ENCODE data around the gene KLHL18. TPM values are rescaled to one million over a fixed set of nuclear protein-coding genes. Genes with fewer than 3 reads are reported as not detected.

Gene KLHL18
- total and polyA plus RNA-seq, 2 experiments from 2014 or later = 14.8 to 20.0 TPM

- Histone ChIP-seq H3K9me3 (ENCODE audit: low read depth) (no peaks in the 10 kb centered on the region), H3K36me3 (no peaks in the 10 kb centered on the region), H3K4me3 (no peak overlapping the region), H3K4me1 (ENCODE audit: low read depth) (no peaks in the 10 kb centered on the region), H3K27ac (no peak overlapping the region), H3K27me3 (no peaks in the 10 kb centered on the region)
- TF ChIP-seq CTCF (IDR thresholded peaks at IDR 0.05; ENCODE audit: low read depth, low read length) = no peak
- DNase-seq (ENCODE audit: low read depth in 1 of 2, low spot score in 1 of 2) = no peak
Observed at GRCh38 chr3:47276558-47276957, 6.2 kb upstream of the KLHL18 start.

GRCh38 chr3:47280519-47280918 is 2.2 kb upstream of the KLHL18 start:
- Histone ChIP-seq H3K4me1 (ENCODE audit: low read depth) (peaks cover 6% of the 10 kb centered on the region), H3K9me3 (ENCODE audit: low read depth) (no peaks in the 10 kb centered on the region), H3K36me3 (no peaks in the 10 kb centered on the region), H3K27me3 (no peaks in the 10 kb centered on the region), H3K4me3 (no peak overlapping the region), H3K27ac (no peak overlapping the region)
- no peak for DNase-seq (ENCODE audit: low read depth in 1 of 2, low spot score in 1 of 2)
- TF ChIP-seq CTCF (IDR thresholded peaks at IDR 0.05; ENCODE audit: low read depth, low read length) = no peak

GRCh38 chr3:47283193-47283537 is 421 bp downstream of the KLHL18 start:
- no peak for DNase-seq (ENCODE audit: low read depth in 1 of 2, low spot score in 1 of 2)

GRCh38 chr3:47283591-47284364 is 1.0 kb downstream of the KLHL18 start:
- Histone ChIP-seq H3K27me3 (no peaks in the 10 kb centered on the region), H3K4me3 (peak overlapping the region; percentile 74), H3K9me3 (ENCODE audit: low read depth) (no peaks in the 10 kb centered on the region), H3K27ac (peak overlapping the region; percentile 91), H3K4me1 (ENCODE audit: low read depth) (peaks cover 6% of the 10 kb centered on the region), H3K36me3 (peaks cover 6% of the 10 kb centered on the region)
- TF ChIP-seq CTCF (IDR thresholded peaks at IDR 0.05; ENCODE audit: low read depth, low read length) = no peak
- DNase-seq (ENCODE audit: low read depth in 1 of 2, low spot score in 1 of 2) = peak in 1 of 2 donors; percentile 13

More at GRCh38 chr3:47283193-47283537, 421 bp downstream of the KLHL18 start:
- H3K4me1 ChIP-seq (ENCODE audit: low read depth) = peaks cover 6% of the 10 kb centered on the region
- peak overlapping the region; percentile 74 for H3K4me3 ChIP-seq
- TF ChIP-seq CTCF (IDR thresholded peaks at IDR 0.05; ENCODE audit: low read depth, low read length) = no peak
- H3K9me3 ChIP-seq (ENCODE audit: low read depth) = no peaks in the 10 kb centered on the region
- H3K27me3 ChIP-seq = no peaks in the 10 kb centered on the region
- peak overlapping the region; percentile 91 for H3K27ac ChIP-seq
- H3K36me3 ChIP-seq = peaks cover 2% of the 10 kb centered on the region

GRCh38 chr3:47288966-47289910 is 6.5 kb downstream of the KLHL18 start:
- Histone ChIP-seq H3K4me3 (no peak overlapping the region), H3K27me3 (no peaks in the 10 kb centered on the region), H3K9me3 (ENCODE audit: low read depth) (no peaks in the 10 kb centered on the region), H3K27ac (no peak overlapping the region), H3K4me1 (ENCODE audit: low read depth) (no peaks in the 10 kb centered on the region), H3K36me3 (peaks cover 6% of the 10 kb centered on the region)
- DNase-seq (ENCODE audit: low read depth in 1 of 2, low spot score in 1 of 2) = peak in 1 of 2 donors; percentile 43
- no peak for TF ChIP-seq CTCF (IDR thresholded peaks at IDR 0.05; ENCODE audit: low read depth, low read length)

Data from cardiac muscle cell (in vitro differentiated cells and primary cell).